ENCODE measurements around the gene ZNF358. TPM values are rescaled to one million over a fixed set of nuclear protein-coding genes. Genes with fewer than 3 reads are reported as not detected.

ZNF358 gene
- total RNA-seq, 4 donors from 2014 or later = 69.8 to 139 (median 116) TPM

DNA sequence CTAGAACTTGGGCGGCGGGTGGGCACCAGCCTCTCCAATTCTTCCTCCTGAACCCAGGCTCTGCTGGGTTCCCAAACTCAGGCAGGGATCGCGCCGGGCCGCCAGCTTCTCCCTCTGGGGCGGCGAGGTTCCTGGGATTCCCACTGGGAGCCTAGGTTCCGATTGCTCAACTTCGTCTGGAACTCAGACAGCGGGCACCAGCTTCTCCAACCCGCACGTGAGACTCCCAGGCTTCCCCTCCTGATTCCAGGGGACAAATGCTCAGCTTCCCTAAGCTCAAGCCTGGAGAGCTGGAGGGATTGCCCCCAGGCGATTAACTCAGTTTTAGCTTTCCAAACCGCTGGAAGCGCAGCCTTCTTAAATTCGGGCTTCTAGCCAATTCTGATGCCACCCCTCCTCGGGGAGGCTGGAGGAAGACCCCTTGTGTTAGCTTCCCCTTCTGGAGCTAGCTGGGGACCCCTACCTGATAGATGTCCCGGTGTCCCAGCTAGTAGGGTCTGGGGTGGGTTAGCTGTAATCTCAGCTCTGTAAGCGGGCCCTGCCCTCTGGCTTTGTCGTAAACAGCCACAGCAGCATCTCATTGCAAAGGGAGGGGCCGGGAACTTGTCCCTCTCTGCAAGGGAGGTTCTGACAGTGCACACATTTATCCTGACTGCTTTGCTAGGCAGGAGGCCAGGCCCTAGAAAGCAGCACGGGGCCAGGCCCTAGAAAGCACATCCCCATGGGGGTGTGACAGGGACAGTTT is 7.2 kb downstream of the ZNF358 start:
- TF ChIP-seq CTCF (IDR thresholded peaks at IDR 0.05 in 4 of 5, conservative IDR thresholded peaks at IDR 0.05 in 1 of 5) (no peak), POLR2A (IDR thresholded peaks at IDR 0.05) (peak in 1 of 2 donors; percentile 4)
- in situ Hi-C loops (cut with MboI; ENCODE audit: low sequenced_read_pairs in 4 of 4) (no loop called here), intact Hi-C loops (cut with DNase I; ENCODE audit: low total_unique reads) (loop anchor here (1.0 to 2.0 kb wide), 4 partner anchors 11 to 424 kb away; partner anchors contain the start of genes PET100, PEX11G and XAB2)
- ATAC-seq = peak in 1 of 2 donors; percentile 3
- peak overlapping the region; percentile 32 to 84 (median 70) for H3K27ac ChIP-seq
- peaks cover 0 to 29% of the 10 kb centered on the region in 2 donors for H3K36me3 ChIP-seq
- H3K27me3 ChIP-seq = no peaks in the 10 kb centered on the region
- H3K9me3 ChIP-seq = no peaks in the 10 kb centered on the region
- H3K4me3 ChIP-seq = peak overlapping the region; percentile 67 to 95 (median 85)
- no peak for DNase-seq
- peaks cover 15 to 19% of the 10 kb centered on the region in 2 donors for H3K4me1 ChIP-seq

- no peaks in the 10 kb centered on the region for H3K27me3 ChIP-seq
- no peak for ATAC-seq
- intact Hi-C loops (cut with DNase I; ENCODE audit: low total_unique reads) (no loop called here), in situ Hi-C loops (cut with MboI; ENCODE audit: low sequenced_read_pairs in 4 of 4) (no loop called here)
- no peak for TF ChIP-seq POLR2A (IDR thresholded peaks at IDR 0.05)
- no peak for TF ChIP-seq CTCF (IDR thresholded peaks at IDR 0.05 in 4 of 5, conservative IDR thresholded peaks at IDR 0.05 in 1 of 5)
- H3K9me3 ChIP-seq = no peaks in the 10 kb centered on the region
- no peak for DNase-seq
- peaks cover 15 to 19% of the 10 kb centered on the region in 2 donors for H3K4me1 ChIP-seq
- H3K36me3 ChIP-seq = peaks cover 0 to 43% of the 10 kb centered on the region in 2 donors
- no peak overlapping the region for H3K27ac ChIP-seq
- no peak overlapping the region for H3K4me3 ChIP-seq
Measured at GRCh38 chr19:7524523-7524922, 8.6 kb downstream of the ZNF358 start.

- H3K36me3 ChIP-seq = peaks cover 0 to 49% of the 10 kb centered on the region in 2 donors
- in situ Hi-C loops (cut with MboI; ENCODE audit: low sequenced_read_pairs in 4 of 4) = loop anchor here in 1 of 4 donors (25.0 kb wide), 1 partner anchor 138 kb away; no protein-coding TSS in a partner anchor
- intact Hi-C loops (cut with DNase I; ENCODE audit: low total_unique reads) = no loop called here
Measured at GRCh38 chr19:7524992-7525739, 9.3 kb downstream of the ZNF358 start.

More at GRCh38 chr19:7524992-7525739, 9.3 kb downstream of the ZNF358 start:
- Histone ChIP-seq H3K9me3 (no peaks in the 10 kb centered on the region), H3K27ac (no peak overlapping the region), H3K27me3 (no peaks in the 10 kb centered on the region), H3K4me1 (peaks cover 15 to 19% of the 10 kb centered on the region in 2 donors), H3K4me3 (no peak overlapping the region)
- DNase-seq (no peak), ATAC-seq (no peak)
- TF ChIP-seq POLR2A (IDR thresholded peaks at IDR 0.05) = no peak
- no peak for TF ChIP-seq CTCF (IDR thresholded peaks at IDR 0.05 in 4 of 5, conservative IDR thresholded peaks at IDR 0.05 in 1 of 5)
